AG09309 (cell line): ENCODE data around the gene CHKA.

Experiments
- DNase-seq: peaks from one replicate; pipeline ENCODE4 v3.0.0-alpha.2; 2010; ENCODE audit warnings: low read depth
- H3K4me3 ChIP-seq: 2 replicates; pipeline ENCODE4 v1.5.1; 2011; ENCODE audit warnings: mild to moderate bottlenecking, low read depth, low read length, moderate library complexity; ENCODE audit not compliant: control insufficient read depth
- TF ChIP-seq, protein P1 (sequence below): IDR thresholded peaks from 2 replicates; pipeline ENCODE4 v1.5.1; 2011; ENCODE audit warnings: mild to moderate bottlenecking, low read depth, low read length, inconsistent platforms; ENCODE audit not compliant: insufficient read depth, control insufficient read depth; ENCODE audit errors: missing control alignments

The CHKA gene

DNA sequence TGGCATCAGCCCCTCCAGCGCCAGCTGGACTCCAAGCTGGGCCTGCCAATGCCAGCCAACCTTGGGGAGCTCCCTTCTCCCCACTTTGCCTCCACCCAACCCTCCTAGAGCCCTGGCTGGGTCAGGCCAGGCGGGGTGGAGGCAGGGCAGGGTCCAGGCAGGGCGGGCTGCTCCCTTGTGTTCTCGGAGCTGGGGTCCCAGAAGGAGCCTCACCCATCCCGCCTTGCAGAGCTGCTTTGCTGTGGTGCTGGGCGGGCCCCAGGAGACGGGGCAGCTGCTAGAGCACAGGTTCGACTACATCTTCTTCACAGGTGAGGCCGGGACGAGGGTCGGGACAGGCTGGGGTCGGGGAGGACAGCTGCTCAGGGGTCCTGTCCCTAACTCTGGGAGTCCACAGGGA is 101.7 kb downstream of the CHKA start:
- H3K4me3 ChIP-seq: no peak overlapping the region
- TF ChIP-seq, protein P1, sequence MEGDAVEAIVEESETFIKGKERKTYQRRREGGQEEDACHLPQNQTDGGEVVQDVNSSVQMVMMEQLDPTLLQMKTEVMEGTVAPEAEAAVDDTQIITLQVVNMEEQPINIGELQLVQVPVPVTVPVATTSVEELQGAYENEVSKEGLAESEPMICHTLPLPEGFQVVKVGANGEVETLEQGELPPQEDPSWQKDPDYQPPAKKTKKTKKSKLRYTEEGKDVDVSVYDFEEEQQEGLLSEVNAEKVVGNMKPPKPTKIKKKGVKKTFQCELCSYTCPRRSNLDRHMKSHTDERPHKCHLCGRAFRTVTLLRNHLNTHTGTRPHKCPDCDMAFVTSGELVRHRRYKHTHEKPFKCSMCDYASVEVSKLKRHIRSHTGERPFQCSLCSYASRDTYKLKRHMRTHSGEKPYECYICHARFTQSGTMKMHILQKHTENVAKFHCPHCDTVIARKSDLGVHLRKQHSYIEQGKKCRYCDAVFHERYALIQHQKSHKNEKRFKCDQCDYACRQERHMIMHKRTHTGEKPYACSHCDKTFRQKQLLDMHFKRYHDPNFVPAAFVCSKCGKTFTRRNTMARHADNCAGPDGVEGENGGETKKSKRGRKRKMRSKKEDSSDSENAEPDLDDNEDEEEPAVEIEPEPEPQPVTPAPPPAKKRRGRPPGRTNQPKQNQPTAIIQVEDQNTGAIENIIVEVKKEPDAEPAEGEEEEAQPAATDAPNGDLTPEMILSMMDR: no peak

DNA sequence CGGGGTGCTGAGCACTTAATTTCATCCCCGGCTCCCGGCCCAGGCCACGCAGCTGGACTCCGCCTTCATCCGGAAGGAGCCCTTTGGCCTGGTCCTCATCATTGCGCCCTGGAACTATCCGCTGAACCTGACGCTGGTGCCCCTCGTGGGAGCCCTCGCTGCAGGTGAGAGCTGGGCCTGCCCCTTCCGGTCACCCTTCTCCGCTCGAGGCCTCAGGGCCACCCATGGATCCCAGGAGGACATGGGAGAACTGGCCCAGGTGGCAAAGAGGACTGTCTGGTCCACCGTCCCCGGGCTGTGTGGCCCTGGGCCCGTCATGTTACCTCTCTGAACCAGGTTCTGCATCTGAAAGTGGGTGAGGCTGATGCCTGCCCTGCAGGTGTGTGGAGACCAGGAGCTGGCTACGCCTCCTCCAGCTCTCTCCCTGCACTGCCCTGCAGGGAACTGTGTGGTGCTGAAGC is 102.4 kb downstream of the CHKA start:
- no peak overlapping the region for H3K4me3 ChIP-seq
- DNase-seq: no peak
- TF ChIP-seq, protein P1: no peak

More for the DNA sequence above, 101.7 kb downstream of the CHKA start:
- DNase-seq: no peak

GRCh38 chr11:68017980-68018729 is 103.0 kb downstream of the CHKA start:
- no peak overlapping the region for H3K4me3 ChIP-seq
- TF ChIP-seq, protein P1: no peak

DNA sequence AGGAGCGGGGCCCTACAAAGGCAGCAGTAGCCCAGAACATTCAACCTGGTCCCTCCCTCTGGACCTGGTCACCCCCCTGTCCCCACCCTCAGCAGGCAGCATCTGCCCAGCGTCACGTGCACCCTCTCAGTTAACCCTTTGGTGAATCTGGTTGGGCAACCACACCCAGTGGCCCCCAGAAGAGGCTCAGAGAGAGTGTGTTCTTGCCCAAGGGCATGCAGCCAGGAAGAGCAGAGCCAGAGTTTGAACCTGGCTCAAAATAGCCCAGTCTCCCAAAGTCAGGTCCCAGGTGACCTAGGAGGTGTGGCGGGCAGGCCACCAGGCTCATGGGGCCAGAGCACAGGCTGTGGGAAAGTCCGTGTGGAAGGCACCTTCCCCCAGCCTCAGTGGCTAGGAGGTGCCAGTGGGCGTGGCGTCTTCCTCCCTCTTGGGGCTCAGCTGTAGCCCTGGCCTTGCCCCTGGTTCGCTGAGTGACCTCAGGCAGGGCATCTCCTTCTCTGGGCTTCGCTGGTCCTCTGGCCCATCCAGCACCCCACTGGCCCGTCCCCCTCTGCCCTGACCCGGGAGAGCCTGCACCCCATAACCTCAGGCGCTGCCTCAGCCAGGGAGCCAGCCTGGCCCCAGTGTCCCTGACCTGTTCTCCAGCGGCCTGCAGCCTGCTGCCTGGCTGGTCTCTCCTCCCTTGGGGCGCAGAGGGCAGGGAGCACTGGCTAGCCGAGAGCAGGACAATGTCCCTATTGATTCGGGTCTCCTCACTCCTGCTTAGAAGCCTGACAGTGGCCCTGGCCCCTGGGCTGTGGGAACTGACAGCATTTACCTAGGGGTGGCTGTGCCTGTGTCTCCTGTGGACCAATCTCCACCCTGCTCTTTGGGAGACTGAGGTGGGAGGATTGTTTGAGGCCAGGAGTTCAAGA is 104.0 kb downstream of the CHKA start:
- TF ChIP-seq, protein P1: no peak
- no peak overlapping the region for H3K4me3 ChIP-seq
- DNase-seq: no peak

More at GRCh38 chr11:68017980-68018729, 103.0 kb downstream of the CHKA start:
- no peak for DNase-seq

GRCh38 chr11:68016161-68016903 is 104.9 kb downstream of the CHKA start:
- no peak overlapping the region for H3K4me3 ChIP-seq
- DNase-seq: no peak
- TF ChIP-seq, protein P1: no peak

DNA sequence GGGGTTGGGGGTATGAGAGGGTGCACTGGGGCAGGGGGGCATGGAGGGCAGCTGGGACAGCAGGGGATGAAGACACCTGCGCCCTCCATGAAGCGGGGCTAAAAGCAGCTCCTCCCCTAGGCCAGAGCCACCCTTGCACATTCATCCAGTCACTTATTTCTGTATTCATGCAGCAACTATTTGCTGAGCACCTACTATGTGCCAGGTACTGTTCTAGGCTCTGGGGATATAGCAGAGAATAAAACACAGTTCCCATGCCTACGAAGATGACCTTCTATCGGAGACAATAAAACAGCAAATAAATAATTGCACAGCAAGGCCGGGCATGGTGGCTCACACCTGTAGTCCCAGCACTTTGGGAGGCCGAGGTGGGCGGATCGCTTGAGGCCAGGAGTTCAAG is 105.7 kb downstream of the CHKA start:
- TF ChIP-seq, protein P1: no peak
- no peak for DNase-seq
- no peak overlapping the region for H3K4me3 ChIP-seq
